ENCODE measurements around the gene LPIN3.

The LPIN3 gene

DNA sequence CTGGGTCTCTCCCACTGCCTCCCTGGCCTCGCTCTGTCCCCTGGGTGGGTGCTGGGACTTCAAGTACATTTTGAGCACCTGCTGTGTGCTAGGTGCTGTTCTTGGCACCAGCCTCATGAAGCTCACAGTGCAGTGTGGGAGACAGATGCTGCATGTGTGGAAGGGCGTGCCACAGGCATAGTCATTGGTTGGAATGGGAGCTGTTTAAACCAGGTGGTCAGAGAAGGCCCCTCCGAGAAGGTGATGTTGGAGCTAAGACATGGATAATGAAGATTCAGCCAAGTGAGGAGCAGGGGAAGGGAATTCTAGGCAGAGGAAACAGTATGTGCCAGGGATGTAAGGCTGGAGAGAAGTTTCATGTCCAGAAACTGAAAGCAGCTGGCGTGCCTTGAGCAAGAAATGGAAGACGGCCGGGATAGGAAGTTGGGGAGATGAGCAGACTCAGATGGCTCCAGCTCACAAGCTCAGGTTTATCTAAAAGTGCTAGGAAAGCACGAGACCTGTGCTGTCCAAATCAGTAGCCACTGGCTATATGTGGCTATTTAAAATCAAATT lies 9.9 kb downstream of the LPIN3 start:
- no peak for DNase-seq

DNA sequence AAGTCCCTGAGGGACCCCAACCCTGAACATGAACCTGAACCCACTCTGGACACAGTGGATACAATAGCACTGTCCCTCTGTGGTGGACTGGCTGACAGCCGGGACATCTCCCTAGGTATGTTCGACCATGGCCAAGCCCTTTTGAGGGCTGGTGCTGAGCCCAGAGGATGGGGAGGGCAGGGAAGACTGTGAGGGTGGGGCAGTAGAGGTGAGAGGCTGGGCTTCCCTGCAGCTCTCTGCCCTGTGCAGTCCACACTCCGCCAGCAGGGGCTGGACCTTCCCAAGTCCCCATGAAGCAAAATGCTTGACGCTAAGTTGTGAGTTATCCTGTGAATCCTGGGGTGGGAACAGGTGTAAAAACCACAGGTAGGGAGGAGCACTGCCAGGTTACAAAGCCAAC lies 11.5 kb downstream of the LPIN3 start:
- DNase-seq, result no peak

DNA sequence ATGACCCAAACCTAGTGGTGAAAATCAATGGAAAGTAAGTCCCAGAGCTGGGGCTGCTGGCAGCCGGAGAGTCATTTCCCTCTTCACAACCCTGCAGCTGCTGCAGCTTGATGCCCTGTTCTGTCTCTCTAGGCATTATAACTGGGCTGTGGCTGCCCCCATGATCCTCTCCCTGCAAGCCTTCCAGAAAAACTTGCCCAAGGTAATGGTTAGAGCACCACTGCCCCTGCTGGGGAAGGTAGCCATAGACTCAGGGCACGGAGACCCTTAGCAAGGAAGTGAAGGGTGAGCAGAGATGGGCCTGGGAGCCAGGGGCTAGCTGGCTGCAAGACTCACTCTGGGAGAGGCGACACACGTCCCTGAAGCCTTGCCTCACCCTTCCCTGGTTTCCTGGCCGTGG lies 12.0 kb downstream of the LPIN3 start:
- no peak for DNase-seq

DNA sequence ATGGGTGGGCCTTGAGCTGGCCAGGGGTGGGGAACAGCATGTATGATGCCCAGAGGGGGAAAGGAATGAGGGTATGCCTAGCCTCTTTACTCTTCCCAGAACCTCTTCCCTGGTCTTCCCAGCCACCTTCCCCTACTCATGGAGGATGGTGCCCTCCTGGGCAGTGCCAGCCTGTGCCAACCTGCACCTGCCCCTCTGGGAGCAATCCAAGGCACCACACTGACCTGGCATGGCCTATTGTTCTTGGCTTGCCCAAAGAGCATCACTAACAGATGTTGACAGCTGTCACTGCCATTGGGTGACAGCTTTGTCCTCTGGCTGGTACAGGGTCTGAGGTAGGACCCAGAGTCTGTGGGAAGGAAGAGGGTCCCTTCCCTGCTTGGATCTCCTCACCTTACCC lies 12.9 kb downstream of the LPIN3 start:
- DNase-seq, result no peak

GRCh38 chr20:41355192-41355591 lies 14.6 kb downstream of the LPIN3 start:
- DNase-seq, result no peak

DNA sequence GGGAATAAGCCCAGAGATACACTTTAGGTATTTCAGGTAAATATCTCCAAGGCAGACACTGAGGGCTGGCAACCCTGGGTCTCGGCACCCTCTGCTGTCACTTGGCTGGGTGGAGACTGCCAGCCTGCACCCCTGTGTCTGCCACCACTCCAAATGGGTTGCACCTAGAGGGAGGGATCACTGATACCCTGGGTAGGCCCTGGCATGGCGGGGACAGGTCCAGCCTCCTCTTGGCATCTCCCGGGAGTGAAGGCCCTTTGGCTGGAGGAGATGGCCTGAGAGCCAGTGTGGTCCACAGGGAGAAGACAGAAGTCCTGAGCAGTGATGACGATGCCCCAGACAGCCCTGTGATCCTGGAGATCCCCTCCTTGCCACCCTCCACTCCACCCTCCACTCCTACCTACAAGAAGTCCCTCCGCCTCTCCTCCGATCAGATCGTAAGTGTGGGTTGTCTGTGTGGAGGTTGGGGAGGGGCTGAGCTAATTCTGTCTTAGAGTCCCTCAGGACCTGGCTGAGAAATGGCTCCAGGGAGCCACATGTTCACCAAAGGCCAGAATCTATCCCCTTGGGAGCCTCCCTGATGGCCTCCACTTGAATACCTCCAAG lies 15.1 kb downstream of the LPIN3 start:
- no peak for DNase-seq

- DNase-seq, result no peak
Observed at GRCh38 chr20:41356951-41357350, 16.3 kb downstream of the LPIN3 start.

DNA sequence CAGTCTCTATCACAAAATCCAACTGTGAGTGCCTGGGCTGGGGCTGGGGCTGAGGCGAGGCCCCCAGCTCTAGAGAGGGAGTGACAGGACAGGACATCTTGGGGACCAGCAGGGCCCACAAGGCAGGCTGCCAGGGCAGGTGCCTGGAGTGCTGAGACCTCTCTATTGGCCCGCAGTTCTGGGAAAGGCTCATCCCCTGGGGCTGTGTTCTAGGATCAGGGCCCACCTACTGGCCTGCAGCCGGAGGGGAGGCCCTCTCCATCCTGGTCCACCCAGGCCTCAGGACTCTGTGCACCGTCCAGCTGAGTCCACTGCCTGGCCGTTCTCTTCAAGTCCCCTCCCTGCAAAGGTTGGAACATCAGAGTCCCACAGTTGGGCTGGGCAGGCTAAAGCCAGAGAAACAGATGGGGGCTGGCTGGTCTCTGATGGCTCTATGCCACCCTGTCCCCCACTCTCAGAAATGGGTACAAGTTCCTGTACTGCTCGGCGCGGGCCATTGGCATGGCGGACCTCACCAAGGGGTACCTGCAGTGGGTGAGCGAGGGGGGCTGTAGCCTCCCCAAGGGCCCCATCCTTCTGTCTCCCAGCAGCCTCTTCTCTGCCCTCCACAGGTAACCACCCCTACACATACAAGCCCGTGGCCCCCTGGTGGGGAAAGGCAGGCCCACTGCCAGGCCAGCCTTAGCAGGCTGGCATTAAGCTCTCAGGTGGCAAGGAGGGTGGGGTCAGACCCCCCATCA lies 17.0 kb downstream of the LPIN3 start:
- DNase-seq, result no peak

DNA sequence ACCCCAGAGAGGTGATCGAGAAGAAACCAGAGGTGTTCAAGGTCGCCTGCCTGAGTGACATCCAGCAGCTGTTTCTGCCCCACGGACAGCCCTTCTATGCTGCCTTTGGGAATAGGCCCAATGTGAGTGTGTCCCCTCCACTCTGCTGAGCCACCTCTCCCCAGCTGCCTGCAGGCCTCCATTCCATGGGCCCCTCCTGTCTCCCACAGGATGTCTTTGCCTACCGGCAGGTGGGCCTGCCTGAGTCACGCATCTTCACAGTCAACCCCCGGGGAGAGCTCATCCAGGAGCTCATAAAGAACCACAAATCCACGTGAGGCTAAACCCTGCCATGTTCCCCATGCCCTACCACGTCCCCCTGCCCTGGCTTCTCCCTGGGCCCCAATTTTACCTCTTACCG lies 17.6 kb downstream of the LPIN3 start:
- DNase-seq, result no peak

GRCh38 chr20:41358717-41359116 lies 18.1 kb downstream of the LPIN3 start:
- no peak for DNase-seq

DNA sequence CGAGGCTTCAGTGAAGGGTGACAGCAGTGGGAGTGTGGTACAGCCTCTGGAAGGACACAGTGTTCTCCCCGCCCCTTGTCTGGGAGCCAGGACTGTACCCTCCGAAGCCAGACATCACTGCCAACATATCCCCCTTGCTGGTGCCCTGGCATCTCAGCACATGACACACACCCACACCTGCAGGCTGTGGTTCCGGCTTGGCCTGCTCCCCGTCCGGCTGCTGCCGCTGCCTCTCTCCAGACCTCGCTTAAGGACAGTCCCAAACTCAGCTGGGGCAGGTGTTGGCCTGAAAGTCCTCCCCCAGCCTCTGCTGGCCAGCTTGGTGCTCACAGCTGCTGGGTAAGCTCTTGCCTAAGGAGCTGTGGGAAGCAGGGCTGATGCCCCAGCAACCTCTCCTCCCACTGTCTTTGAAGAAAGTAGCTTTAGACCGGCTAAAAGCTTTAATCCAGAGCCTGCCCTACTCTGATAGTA lies 19.0 kb downstream of the LPIN3 start:
- no peak for DNase-seq

GRCh38 chr20:41360831-41361756 lies 20.5 kb downstream of the LPIN3 start:
- DNase-seq, result no peak

- DNase-seq, result no peak
Observed at GRCh38 chr20:41361757-41362747, 21.4 kb downstream of the LPIN3 start.

DNA sequence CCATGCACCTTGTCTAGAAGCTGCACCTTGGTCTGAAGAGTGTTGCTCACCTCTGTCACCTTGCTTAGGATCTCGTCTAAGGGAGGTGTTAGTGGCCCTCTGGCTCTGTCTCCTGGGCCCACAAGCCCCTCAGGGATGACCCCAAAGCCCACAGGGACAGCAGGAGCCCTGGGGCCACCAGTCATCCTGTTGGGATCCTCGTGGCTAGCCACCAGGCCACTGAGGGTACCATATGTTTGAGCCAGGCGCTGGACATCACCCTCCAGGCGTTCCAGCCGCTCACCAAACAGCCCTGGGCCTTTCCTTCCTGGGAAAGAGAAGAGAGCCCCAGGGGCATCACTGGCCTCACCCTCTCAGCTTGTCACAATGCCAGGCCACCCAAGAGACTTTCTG lies 22.1 kb downstream of the LPIN3 start:
- DNase-seq, result no peak

DNA sequence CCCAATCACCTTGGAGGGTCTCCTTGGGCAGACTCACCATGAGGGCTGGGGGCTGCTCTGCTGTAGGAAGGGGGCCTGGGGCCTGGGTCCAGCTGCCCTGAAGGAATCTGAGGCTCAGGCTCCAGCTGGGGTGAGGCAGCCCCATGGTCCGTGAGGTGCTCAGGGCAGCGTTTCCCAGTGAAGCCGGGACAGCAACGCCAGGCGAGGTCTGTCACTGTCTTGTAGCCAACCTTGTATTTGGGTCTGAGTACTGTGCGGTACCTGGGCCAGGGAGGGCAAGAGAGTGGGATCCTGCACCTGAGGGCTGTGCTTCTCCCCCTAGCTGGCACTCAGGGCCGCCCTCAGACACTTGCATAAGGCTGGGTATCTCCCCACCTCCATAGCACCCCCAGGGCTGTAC lies 23.0 kb downstream of the LPIN3 start:
- DNase-seq, result no peak

DNA sequence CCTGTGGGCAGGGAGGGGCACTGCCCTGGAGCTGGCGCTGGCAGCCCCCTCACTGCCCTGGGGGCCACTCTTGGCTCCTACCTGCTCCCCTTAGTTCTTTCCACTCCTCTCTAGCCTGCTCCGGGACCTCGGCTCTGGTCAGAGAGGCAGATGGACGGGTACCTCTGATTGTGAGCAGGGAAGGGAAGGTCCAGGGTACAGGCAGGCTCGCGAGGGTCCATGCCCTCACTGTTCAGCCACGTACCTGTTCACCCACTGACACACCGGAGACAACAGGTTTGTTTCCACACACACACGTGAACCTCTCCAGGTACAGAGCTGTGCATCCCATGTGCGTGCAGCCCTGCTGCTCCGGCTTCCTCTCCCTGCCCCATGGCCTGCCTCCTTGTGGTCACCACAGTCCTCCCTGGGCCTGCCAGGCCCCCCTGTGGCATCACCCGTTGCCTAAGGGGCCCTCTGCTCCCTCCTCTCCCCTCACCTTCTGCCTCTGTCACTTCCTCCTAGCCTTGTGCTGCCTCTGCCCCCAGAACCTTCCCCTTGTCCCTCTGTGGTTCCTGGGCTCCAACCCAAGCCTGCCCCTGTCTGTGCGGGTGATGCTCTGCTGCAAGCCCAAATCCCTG lies 23.7 kb downstream of the LPIN3 start:
- no peak for DNase-seq

GRCh38 chr20:41364967-41365765 lies 24.5 kb downstream of the LPIN3 start:
- no peak for DNase-seq

- peak; percentile 26 for DNase-seq
Observed at GRCh38 chr20:41365777-41366545, 25.3 kb downstream of the LPIN3 start.

DNA sequence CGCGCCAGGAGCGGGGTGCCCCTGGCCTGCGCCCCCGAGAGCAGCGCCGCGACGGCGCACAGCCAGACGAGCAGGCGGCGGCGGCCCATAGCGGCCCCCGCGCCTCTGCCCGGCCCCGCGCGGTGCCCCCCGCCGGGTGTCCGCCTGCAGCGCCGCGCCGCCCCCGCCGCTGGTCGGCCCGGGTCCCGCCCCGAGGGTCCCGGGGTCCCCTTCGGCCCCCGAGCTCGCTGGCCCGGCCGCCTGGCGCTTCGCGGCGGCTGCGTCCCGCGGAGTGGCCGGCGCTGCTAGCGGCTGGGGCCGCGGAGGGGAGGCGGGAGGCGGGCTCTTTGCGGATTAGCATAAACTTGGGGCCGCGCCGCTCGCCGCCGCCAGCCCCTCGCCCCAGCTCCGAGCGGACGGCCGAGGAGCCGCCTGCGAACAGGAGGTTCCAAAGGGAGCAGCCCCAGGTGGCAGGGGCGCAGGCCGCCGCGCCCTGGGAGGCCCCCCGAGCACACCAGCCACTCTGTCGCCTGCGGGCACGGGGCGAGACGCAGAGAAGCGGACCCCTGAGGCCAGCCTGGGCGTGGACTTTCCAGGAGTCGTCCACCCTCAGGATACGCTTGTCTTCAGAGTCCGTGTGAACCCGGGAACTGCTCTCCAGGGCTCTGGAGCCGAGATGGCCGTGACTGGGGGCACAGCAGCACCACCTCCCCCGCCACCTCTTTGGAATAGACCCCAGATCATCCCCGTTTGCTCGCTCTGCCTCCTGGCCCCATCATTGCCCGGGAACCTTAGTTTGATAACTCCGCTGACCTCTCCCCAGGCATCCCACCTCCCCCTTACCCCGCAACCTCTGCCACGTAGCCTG lies 26.1 kb downstream of the LPIN3 start, which contains the start of gene EMILIN3:
TSS of gene EMILIN3 (minus strand) at position 273 of the 847 bp plus-strand sequence. CDS start at position 89, 184 bp downstream.
- no peak for DNase-seq
